Ovary (tissue), 9 donors: ENCODE measurements around the gene SMCHD1. TPM values are rescaled to one million over a fixed set of nuclear protein-coding genes. Genes with fewer than 3 reads are reported as not detected.

Source experiments
- DNase-seq, 5 donors: peaks; one replicate each; pipeline ENCODE4 v3.0.0-alpha.2; 2019 to 2020
- H3K27ac ChIP-seq, 2 donors: fragments of 200-600 bp; one replicate each; pipeline versions ENCODE4 v1.5.1 to v1.8.0; 2019 to 2022
- H3K27me3 ChIP-seq: fragments of 200-600 bp; one replicate; pipeline ENCODE4 v1.8.0; 2022
- H3K36me3 ChIP-seq: fragments of 200-600 bp; sonication (generic); one replicate; pipeline ENCODE4 v1.5.1; 2019
- H3K4me1 ChIP-seq: one replicate; pipeline ENCODE4 v1.8.1; 2013; ENCODE audit warnings: mild to moderate bottlenecking, moderate library complexity; ENCODE audit not compliant: insufficient read depth
- H3K4me3 ChIP-seq: fragments of 200-600 bp; sonication (generic); one replicate; pipeline ENCODE4 v1.5.1; 2017
- H3K9me3 ChIP-seq, 2 donors: fragments of 200-600 bp in 1 of 2; sonication (generic) in 1 of 2; one replicate each; pipeline versions ENCODE4 v1.5.1 to v1.8.1; 2013 to 2019; ENCODE audit warnings: mild to moderate bottlenecking in 1 of 2, moderate library complexity in 1 of 2
- EP300 ChIP-seq: sonication (generic); formaldehyde crosslinking; IDR thresholded peaks from one replicate; pipeline ENCODE4 v1.6.1; 2017; ENCODE audit warnings: antibody characterized with exemption
- POLR2A ChIP-seq: fragments of 450-650 bp; IDR thresholded peaks from one replicate; pipeline ENCODE4 v1.6.1; 2017; ENCODE audit warnings: antibody characterized with exemption, mild to moderate bottlenecking, moderate library complexity
- WGBS, 3 donors: extraction: QIAGEN DNeasy Blood & Tissue Kit in 1 of 3; methylation state at CpG; one replicate each; pipeline versions ENCODE4 v1.1.5 to v1.1.7; 2013 to 2017; 5-methylcytosine and 5-hydroxymethylcytosine counted together
- intact Hi-C, 4 donors: fragments of 100-400 bp; cut with DNase I; formaldehyde crosslinking; loops; one replicate each; pipeline versions ENCODE4 v1.11.0 to v1.15.1; 2022 to 2023
- polyA plus RNA-seq, 2 donors: library from polyadenylated mRNA; stranded (reverse); fragments of 200-250 nt in 1 of 2; fragments of 350-450 nt in 1 of 2; fragmentation: Illumina TruSeq in 1 of 2; extraction: RNeasy Lipid Tissue Mini Kit (QIAGEN cat#74804) in 1 of 2; gene quantifications; one replicate each; pipeline ENCODE4 v1.2.3, GENCODE V29; 2013 to 2014
- total RNA-seq, 7 donors: library from RNA; depleted of rRNA in 2 of 7; stranded (reverse); fragments of >200 nt in 2 of 7; fragmentation: NEBNext Ultra II Directional in 3 of 7; extraction: Animal tissue kit (Norgen Biotek cat#: 25700) in 3 of 7; gene quantifications; one replicate each; pipeline versions ENCODE4 v1.1.0 to v1.2.4, GENCODE V29; 2016 to 2023
- TF ChIP-seq, protein P1 (sequence below), 3 donors: fragments of 450-650 bp in 2 of 3; fragments of 200-600 bp in 1 of 3; IDR thresholded peaks; one replicate each; pipeline versions ENCODE4 v1.5.1 to v1.8.0; 2016 to 2022; ENCODE audit warnings: antibody characterized with exemption in 3 of 3, mild to moderate bottlenecking in 1 of 3
- donor health status: DM: no; HTN: no; CAD: no; lungs with moderate emphysema.
- donor health status: DM: no; HTN: no; CAD: no.
- donor health status: Bipolar disorder and iron deficiency.
- donor health status: DM: yes; HTN: yes; CAD: no.
- donor health status: DM: no; HTN: no; CAD: no.
- donor health status: DM: yes; HTN: yes; CAD: no.

The SMCHD1 gene
- total and polyA plus RNA-seq, 9 donors, result 15.6 to 82.7 (median 50.9) TPM

DNA sequence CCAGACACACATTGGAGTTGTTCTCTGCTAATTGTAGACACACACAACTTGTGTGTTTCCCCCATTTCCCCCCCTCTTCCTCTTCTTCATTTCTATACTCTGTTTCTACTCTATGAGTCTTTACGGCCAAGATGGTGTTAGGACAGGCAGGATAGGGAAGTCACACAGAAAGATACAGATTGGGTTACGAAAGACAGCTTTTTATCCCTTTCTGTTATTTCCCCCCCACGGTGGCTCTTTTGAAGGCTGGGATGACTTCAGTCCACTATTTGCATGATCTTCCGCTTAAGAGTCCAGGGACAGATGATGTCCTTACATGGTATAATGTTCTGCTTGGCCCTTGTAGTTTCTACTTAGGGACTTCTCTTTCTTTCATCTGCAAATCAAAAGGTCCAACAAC is 189.6 kb downstream of the SMCHD1 start:
- H3K4me1 ChIP-seq, result peaks cover 4% of the 10 kb centered on the region
- no peak overlapping the region for H3K27ac ChIP-seq
- DNase-seq, result no peak
- TF ChIP-seq, protein P1, sequence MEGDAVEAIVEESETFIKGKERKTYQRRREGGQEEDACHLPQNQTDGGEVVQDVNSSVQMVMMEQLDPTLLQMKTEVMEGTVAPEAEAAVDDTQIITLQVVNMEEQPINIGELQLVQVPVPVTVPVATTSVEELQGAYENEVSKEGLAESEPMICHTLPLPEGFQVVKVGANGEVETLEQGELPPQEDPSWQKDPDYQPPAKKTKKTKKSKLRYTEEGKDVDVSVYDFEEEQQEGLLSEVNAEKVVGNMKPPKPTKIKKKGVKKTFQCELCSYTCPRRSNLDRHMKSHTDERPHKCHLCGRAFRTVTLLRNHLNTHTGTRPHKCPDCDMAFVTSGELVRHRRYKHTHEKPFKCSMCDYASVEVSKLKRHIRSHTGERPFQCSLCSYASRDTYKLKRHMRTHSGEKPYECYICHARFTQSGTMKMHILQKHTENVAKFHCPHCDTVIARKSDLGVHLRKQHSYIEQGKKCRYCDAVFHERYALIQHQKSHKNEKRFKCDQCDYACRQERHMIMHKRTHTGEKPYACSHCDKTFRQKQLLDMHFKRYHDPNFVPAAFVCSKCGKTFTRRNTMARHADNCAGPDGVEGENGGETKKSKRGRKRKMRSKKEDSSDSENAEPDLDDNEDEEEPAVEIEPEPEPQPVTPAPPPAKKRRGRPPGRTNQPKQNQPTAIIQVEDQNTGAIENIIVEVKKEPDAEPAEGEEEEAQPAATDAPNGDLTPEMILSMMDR (IDR thresholded peaks at IDR 0.05), result no peak
- TF ChIP-seq EP300 (no peak), POLR2A (no peak)
- intact Hi-C loops, result no loop called here
- no peaks in the 10 kb centered on the region for H3K36me3 ChIP-seq
- 82 to 91% (median 83%) methylated on average over 4 of the region's 4 CpGs for WGBS, 3 donors
- no peaks in the 10 kb centered on the region for H3K9me3 ChIP-seq
- no peaks in the 10 kb centered on the region for H3K27me3 ChIP-seq
- H3K4me3 ChIP-seq, result no peak overlapping the region

DNA sequence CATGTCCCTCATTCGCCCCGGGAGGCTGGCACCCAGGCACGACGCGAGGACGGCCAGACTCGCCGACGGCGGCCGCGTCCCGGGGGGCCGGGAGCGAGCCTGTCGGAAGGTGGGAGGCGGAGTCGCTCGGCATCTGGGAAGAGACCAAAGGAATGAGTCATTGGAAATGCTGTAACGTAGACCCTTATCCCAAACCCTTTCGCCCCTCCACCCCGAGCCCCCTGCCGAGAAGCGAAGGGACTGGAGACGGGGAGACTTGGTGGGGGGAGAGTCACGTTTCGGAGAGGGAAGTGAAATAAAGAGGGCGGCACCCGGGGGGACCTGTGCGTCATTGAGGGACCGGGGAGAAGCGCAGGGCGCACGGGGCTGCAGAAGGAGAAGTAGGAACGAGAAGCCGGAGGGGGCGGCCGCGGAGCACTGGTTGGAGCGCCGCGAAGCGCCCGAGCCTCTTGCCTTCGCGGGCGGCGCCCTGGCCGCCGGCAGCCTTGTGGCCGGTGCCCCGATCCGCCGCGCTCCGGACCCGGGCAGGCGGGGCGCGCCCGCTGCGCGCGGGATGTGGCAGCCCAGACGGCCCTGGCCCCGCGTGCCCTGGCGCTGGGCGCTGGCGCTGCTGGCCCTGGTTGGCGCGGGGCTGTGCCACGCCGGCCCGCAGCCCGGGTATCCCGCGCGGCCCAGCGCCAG is 191.2 kb downstream of the SMCHD1 start, which contains the start of gene EMILIN2:
EMILIN2 (plus strand) TSS at position 371 of the 681 bp plus-strand sequence; CDS start at position 554, 183 bp downstream.
- peaks cover 4% of the 10 kb centered on the region for H3K4me1 ChIP-seq
- no peaks in the 10 kb centered on the region for H3K27me3 ChIP-seq
- peak; percentile 66 to 85 (median 80) for DNase-seq
- H3K36me3 ChIP-seq, result no peaks in the 10 kb centered on the region
- H3K9me3 ChIP-seq, result no peaks in the 10 kb centered on the region
- intact Hi-C loops, result no loop called here
- H3K4me3 ChIP-seq, result peak within 1 kb of the TSS; percentile 56
- peak within 1 kb of the TSS; percentile 65 to 83 for H3K27ac ChIP-seq
- 0 to 1% (median 1%) methylated on average over 64 to 80 of the region's 80 CpGs for WGBS, 3 donors
- TF ChIP-seq EP300, result no peak
- TF ChIP-seq POLR2A, result peak; percentile 53

DNA sequence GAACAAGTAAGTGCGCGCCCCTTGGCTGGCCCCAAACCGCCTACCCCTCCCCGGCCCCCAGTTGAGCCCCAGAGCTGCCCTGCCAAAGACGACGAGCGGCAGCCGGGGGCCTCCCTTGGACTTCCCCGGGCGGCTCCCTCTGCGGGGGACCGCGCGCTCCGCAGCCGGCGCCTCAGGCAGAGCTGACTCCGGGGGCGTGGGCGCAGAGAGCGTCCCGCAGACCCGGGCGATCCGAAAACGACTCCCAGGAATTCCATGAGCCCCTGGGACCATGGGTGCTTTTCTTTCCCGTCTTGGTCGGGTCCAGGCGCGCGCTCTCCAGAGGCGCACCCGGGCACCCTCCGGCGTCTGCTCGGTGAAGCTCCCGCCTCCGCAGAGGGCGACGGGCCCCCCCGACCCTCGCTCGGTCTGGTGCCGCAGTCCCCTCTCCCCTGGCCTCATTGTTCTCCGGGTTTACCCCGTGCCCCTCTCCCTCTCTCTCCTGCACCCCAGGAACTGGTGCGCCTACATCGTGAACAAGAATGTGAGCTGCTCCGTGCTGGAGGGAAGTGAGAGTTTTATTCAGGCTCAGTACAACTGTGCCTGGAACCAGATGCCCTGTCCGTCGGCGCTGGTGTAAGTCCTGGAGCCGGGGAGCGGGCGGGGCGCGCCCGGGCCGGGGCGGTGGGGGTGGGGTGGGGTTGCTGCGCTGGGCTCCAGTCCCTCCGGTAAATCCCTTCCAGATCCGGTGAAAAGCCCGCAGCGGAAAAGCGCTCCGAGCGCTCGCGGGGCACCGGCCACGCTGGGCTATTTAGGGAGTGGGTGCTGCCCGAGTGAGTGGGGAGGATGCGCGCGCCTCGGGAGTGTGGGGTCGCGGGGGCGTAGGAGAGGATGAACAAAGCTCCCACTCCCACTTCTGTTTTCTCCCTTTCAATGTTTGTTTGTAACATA is 192.1 kb downstream of the SMCHD1 start:
- H3K27ac ChIP-seq, result peak overlapping the region; percentile 65 to 83
- peak overlapping the region; percentile 56 for H3K4me3 ChIP-seq
- DNase-seq, result peak; percentile 44 to 73 (median 62)
- H3K9me3 ChIP-seq, result no peaks in the 10 kb centered on the region
- WGBS, 3 donors, result 1% methylated on average over 69 to 80 of the region's 80 CpGs
- TF ChIP-seq, protein P1 (IDR thresholded peaks at IDR 0.05), result no peak
- TF ChIP-seq POLR2A (no peak), EP300 (no peak)
- peaks cover 4% of the 10 kb centered on the region for H3K4me1 ChIP-seq
- intact Hi-C loops, result loop anchor here in 1 of 4 donors (2.0 kb wide), 1 partner anchor 57 kb away; no protein-coding TSS in a partner anchor
- H3K27me3 ChIP-seq, result no peaks in the 10 kb centered on the region
- no peaks in the 10 kb centered on the region for H3K36me3 ChIP-seq

DNA sequence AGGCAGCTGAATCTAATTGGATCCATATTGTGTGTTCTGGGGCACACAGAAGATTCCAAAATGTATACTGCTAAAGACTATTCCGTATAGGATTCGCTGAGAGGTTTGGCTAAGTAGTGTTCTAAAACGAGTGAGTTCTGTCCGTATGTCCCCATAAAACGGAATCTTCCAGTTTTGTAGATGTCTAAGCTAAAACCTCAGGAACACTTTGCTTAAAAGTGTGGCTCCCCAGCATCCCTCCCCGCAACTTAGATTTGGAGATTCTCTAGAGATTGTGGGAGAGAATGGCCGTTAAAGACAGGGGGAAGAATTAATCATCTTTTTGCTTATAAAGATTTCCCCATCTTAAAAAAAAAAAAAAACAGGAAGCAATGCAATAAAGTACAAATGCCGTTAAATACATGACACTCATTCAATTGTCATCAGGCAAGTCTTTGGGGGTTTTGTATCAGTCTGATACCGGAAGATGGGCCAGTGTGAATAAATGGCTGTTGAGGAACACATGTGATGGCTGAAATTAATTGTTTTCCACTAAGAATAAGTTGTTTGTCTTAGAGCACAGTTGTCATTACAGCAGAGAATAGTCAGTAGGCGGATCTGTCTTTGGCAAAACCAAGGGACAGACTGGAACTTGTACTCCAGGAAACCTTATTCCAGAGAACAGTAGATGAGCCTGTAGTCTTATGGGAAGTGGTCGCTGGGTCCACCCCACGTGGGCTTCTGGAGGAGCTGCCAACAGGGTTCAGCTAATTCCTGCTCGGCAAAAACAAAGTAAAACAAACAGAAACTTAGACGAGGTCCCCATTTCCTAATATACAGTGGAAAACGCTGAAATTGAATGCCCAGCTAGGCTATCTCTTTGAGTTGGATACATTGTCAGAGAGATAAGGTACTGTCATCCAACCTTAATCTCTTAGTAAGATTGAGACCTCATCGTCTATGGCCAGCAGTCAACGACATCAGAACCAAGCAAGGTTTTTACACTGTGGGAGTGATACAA is 193.0 kb downstream of the SMCHD1 start:
- TF ChIP-seq, protein P1 (IDR thresholded peaks at IDR 0.05), result no peak
- TF ChIP-seq POLR2A (no peak), EP300 (no peak)
- no peaks in the 10 kb centered on the region for H3K36me3 ChIP-seq
- H3K27me3 ChIP-seq, result no peaks in the 10 kb centered on the region
- no peaks in the 10 kb centered on the region for H3K9me3 ChIP-seq
- intact Hi-C loops, result loop anchor here in 1 of 4 donors (2.0 kb wide), 1 partner anchor 56 kb away; no protein-coding TSS in a partner anchor
- no peak for DNase-seq
- peak overlapping the region; percentile 56 for H3K4me3 ChIP-seq
- WGBS, 3 donors, result 22 to 39% (median 27%) methylated on average over 17 of the region's 17 CpGs
- H3K27ac ChIP-seq, result peak overlapping the region in 1 of 2 donors; percentile 65
- H3K4me1 ChIP-seq, result peaks cover 4% of the 10 kb centered on the region
